ENCODE results near the gene INO80. TPM values are rescaled to one million over a fixed set of nuclear protein-coding genes. Genes with fewer than 3 reads are reported as not detected.

The INO80 gene
- 10 to 100 TPM; 10.0 to 14.8 (median 12.2) TPM for total RNA-seq
- 1 to 10 TPM; 4.8 to 7.7 TPM for polyA plus RNA-seq
- long read RNA-seq, donor 1, full-length matches to known transcripts, result 5 of 9 reads
- long read RNA-seq, donor 1, partial matches to known transcripts, result 3 of 9 reads
- long read RNA-seq, donor 1, other reads (novel, unspliced or antisense), result 1 of 9 reads
- long read RNA-seq, donor 2, full-length matches to known transcripts, result 4 of 16 reads
- long read RNA-seq, donor 2, partial matches to known transcripts, result 4 of 16 reads
- long read RNA-seq, donor 2, other reads (novel, unspliced or antisense), result 8 of 16 reads
- long read RNA-seq, donor 3, full-length matches to known transcripts, result 4 of 21 reads
- long read RNA-seq, donor 3, partial matches to known transcripts, result 12 of 21 reads
- long read RNA-seq, donor 3, other reads (novel, unspliced or antisense), result 5 of 21 reads

DNA sequence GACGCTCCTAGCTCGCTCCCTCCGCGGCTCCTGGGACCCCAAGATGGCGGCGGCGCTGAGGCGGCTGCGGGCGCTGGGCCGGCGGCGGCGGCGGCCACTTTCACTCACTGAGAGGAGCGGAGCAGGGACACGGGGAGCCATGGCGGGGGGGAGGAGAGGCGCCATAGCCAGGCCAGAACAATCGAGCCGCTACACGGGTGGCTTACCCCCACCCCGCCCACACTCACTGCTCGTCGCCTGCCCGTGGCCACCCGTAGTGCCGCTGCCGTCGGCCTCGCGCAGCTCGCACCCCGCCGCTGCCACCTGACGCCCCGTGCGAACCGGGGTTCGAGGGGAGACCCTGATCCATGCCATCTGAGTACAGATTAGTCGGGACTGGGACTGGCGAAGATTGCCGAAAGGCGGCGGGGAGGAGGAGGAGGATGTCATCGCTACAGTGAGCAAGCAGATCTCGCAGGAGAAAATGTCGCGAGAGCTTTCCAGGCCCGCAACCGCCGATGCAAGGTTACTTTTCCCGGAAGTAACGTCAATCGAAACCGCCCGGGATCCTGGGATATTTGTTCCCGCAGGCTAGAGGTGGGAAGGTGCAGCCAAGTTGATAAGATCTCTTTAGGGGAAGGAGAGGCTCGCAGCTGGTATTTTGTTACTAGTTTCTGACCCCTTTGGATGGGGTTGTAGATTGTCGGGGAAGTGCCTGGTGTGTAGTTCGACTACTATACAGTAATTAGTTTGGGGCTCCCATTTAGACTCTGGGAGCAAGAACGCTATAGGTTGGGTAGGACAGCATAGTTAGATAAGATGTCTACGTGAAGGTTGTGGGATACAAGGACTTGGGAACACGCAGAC, at the start of gene INO80:
TSS of gene INO80 (minus strand) at position 165 of the 846 bp plus-strand sequence. CDS start 19,970 bp downstream, outside the sequence.
- peaks cover 0 to under 1% (median 0%) of the 10 kb centered on the region in 7 donors for H3K27me3 ChIP-seq
- peaks cover 0 to 38% (median 21%) of the 10 kb centered on the region in 9 donors for H3K4me1 ChIP-seq
- no peaks in the 10 kb centered on the region for H3K9me3 ChIP-seq
- peak within 1 kb of the TSS; percentile 43 to 97 (median 82) for H3K4me3 ChIP-seq
- TF ChIP-seq CTCF (IDR thresholded peaks at IDR 0.05), result peak in 1 of 9 donors; percentile 17
- WGBS, 2 donors, result 0 to 1% methylated on average over 50 to 64 of the region's 64 CpGs
- DNase-seq (peak; percentile 96 to 99), ATAC-seq (peak; percentile 95 to 98 (median 97))
- intact Hi-C loops (cut with DNase I), result loop anchor here in 4 of 10 donors (1.0 to 10.0 kb wide), 6 partner anchors 114 to 224 kb away; partner anchors contain the start of genes CHP1 (in 4 of the 4), EXD1 (in 3 of the 4), NUSAP1 (in 1 of the 4) and OIP5 (in 1 of the 4)
- peaks cover 0 to 13% (median 0%) of the 10 kb centered on the region in 9 donors for H3K36me3 ChIP-seq
- H3K27ac ChIP-seq, result peak within 1 kb of the TSS; percentile 96 to 100 (median 100)

DNA sequence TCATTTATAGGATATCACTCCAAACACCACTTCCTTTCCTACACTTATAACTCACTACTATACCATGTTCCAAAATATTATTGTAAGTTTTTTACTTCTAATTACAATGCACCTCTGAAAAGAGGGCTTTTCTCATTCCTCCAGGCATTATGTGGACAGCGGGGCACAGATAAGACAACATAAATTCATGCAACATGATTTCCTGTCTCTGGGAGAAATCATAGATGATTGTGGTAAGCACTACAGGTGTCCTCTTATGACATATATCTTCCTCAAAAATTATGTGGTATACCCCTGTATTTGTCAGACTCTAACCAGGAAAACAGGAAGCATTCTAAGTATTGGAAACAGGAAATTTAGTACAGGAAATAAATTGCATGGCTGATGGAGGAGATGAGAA, 45.7 kb upstream of the INO80 start:
- TF ChIP-seq CTCF (IDR thresholded peaks at IDR 0.05), result no peak
- no peaks in the 10 kb centered on the region for H3K4me1 ChIP-seq
- H3K4me3 ChIP-seq, result no peak overlapping the region
- peaks cover 0 to 4% (median 0%) of the 10 kb centered on the region in 7 donors for H3K27me3 ChIP-seq
- intact Hi-C loops (cut with DNase I), result no loop called here
- DNase-seq, result no peak
- WGBS, 2 donors, result 61 to 69% methylated on average over 1 of the region's 1 CpG
- H3K9me3 ChIP-seq, result no peaks in the 10 kb centered on the region
- H3K36me3 ChIP-seq, result no peaks in the 10 kb centered on the region
- ATAC-seq, result no peak
- H3K27ac ChIP-seq, result no peak overlapping the region

DNA sequence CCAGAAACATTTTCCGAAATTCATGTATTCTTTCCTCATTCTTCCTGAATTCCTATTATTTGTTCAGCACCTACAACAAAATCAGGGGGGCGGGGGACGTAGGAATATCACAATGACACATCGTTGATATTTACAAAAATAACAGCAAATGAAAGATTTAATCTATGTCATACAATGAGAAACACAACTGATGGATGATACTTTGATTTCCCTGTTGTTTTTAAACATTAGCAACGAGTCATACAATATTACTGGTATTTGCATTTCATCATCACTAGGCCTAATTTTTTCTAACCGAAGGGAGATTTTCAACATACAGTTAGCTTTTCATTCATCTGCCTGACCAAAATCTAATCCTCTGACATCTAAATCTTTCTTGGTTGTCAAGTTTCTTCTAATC, 45.3 kb upstream of the INO80 start:
- H3K27me3 ChIP-seq, result peaks cover 0 to 8% (median 0%) of the 10 kb centered on the region in 7 donors
- no peaks in the 10 kb centered on the region for H3K36me3 ChIP-seq
- H3K4me3 ChIP-seq, result no peak overlapping the region
- 85 to 90% methylated on average over 6 of the region's 6 CpGs for WGBS, 2 donors
- DNase-seq, result no peak
- no peak for TF ChIP-seq CTCF (IDR thresholded peaks at IDR 0.05)
- intact Hi-C loops (cut with DNase I), result no loop called here
- H3K27ac ChIP-seq, result no peak overlapping the region
- ATAC-seq, result no peak
- H3K4me1 ChIP-seq, result no peaks in the 10 kb centered on the region
- no peaks in the 10 kb centered on the region for H3K9me3 ChIP-seq

GRCh38 chr15:41160639-41161315, 44.7 kb upstream of the INO80 start:
- DNase-seq, result no peak
- intact Hi-C loops (cut with DNase I), result no loop called here
- no peak for TF ChIP-seq CTCF (IDR thresholded peaks at IDR 0.05)
- no peak overlapping the region for H3K27ac ChIP-seq
- WGBS, 2 donors, result 88 to 89% methylated on average over 15 of the region's 15 CpGs
- peaks cover 0 to 8% (median 0%) of the 10 kb centered on the region in 7 donors for H3K27me3 ChIP-seq
- no peak overlapping the region for H3K4me3 ChIP-seq
- ATAC-seq, result no peak
- no peaks in the 10 kb centered on the region for H3K4me1 ChIP-seq
- no peaks in the 10 kb centered on the region for H3K36me3 ChIP-seq
- no peaks in the 10 kb centered on the region for H3K9me3 ChIP-seq
